Measurements from ENCODE around the gene EBNA1BP2.

DNA sequence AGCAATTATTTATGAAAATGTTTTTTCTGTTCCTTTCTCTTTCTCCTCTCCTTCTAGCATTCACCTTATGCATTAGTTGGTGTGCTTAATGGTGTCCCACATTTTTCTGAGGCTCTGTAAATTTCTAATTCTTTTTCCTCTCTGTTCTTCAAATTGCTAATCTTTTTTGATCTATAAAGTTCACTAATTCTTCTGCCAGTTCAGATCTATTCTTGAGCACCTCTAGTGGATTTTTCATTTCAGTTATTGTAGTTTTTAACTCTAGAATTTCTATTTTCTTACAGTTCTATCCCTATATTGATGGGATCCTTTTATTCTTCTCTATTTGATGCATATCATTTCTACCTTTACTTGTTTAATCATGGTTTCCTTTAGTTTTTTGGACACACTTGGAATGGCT is 22.4 kb upstream of the EBNA1BP2 start:
- TF ChIP-seq, protein P1, sequence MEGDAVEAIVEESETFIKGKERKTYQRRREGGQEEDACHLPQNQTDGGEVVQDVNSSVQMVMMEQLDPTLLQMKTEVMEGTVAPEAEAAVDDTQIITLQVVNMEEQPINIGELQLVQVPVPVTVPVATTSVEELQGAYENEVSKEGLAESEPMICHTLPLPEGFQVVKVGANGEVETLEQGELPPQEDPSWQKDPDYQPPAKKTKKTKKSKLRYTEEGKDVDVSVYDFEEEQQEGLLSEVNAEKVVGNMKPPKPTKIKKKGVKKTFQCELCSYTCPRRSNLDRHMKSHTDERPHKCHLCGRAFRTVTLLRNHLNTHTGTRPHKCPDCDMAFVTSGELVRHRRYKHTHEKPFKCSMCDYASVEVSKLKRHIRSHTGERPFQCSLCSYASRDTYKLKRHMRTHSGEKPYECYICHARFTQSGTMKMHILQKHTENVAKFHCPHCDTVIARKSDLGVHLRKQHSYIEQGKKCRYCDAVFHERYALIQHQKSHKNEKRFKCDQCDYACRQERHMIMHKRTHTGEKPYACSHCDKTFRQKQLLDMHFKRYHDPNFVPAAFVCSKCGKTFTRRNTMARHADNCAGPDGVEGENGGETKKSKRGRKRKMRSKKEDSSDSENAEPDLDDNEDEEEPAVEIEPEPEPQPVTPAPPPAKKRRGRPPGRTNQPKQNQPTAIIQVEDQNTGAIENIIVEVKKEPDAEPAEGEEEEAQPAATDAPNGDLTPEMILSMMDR (conservative IDR thresholded peaks at IDR 0.05; ENCODE audit: low read length) = no peak
- TF ChIP-seq EZH2phosphoT487 (IDR thresholded peaks at IDR 0.05; ENCODE audit: borderline replicate concordance) = no peak

Data from Loucy (cell line).